NB4 (cell line): Measurements from ENCODE around the gene CLDN5.

Source experiments
- CTCF ChIP-seq: IDR thresholded peaks from one replicate; pipeline ENCODE4 v1.5.1; 2012; ENCODE audit warnings: low read depth, low read length
- POLR2A ChIP-seq: IDR thresholded peaks from 2 replicates; pipeline ENCODE4 v1.6.1; 2011; ENCODE audit warnings: mild to moderate bottlenecking; ENCODE audit not compliant: insufficient read length; ENCODE audit errors: extremely low read depth

GRCh38 chr22:19550382-19550781, 26.2 kb upstream of the CLDN5 start:
- TF ChIP-seq CTCF (no peak), POLR2A (no peak)
